ENCODE data around the gene PRKCI.
"Not testable (repeated sequence)": the region's sequence is repeated elsewhere in the genome, so short reads cannot be mapped to it uniquely, and the experiment has no call there.

The PRKCI gene

GRCh38 chr3:170221924-170222646, at the start of gene PRKCI:
TSS of gene PRKCI (plus strand) at chr3:170222424. CDS start at chr3:170222670, 246 bp downstream.
- peak; percentile 92 for DNase-seq

GRCh38 chr3:170178651-170179050, 43.6 kb upstream of the PRKCI start:
- peak; percentile 71 for DNase-seq

- no peak for DNase-seq
Observed at GRCh38 chr3:170179432-170179831, 42.8 kb upstream of the PRKCI start.

GRCh38 chr3:170180079-170180907, 41.9 kb upstream of the PRKCI start:
- peak; percentile 53 for DNase-seq

- peak; percentile 94 for DNase-seq
Observed at GRCh38 chr3:170180908-170181885, 41.0 kb upstream of the PRKCI start, which contains the start of gene PHC3. TSS of gene PHC3 (minus strand) at chr3:170181733. CDS start at chr3:170181715, 18 bp downstream.

- DNase-seq: no peak
Observed at GRCh38 chr3:170189398-170190256, 32.6 kb upstream of the PRKCI start.

- DNase-seq: not testable (repeated sequence)
Observed at GRCh38 chr3:170195759-170196158, 26.5 kb upstream of the PRKCI start.

GRCh38 chr3:170196833-170197232, 25.4 kb upstream of the PRKCI start:
- no peak for DNase-seq

- DNase-seq: no peak
Observed at GRCh38 chr3:170200987-170201386, 21.2 kb upstream of the PRKCI start.

GRCh38 chr3:170201527-170201926, 20.7 kb upstream of the PRKCI start:
- no peak for DNase-seq

GRCh38 chr3:170203457-170203856, 18.8 kb upstream of the PRKCI start:
- no peak for DNase-seq

GRCh38 chr3:170204023-170204472, 18.2 kb upstream of the PRKCI start:
- DNase-seq: no peak

GRCh38 chr3:170204509-170204908, 17.7 kb upstream of the PRKCI start:
- no peak for DNase-seq

GRCh38 chr3:170205302-170205701, 16.9 kb upstream of the PRKCI start:
- DNase-seq: no peak

GRCh38 chr3:170206164-170206762, 16.0 kb upstream of the PRKCI start:
- DNase-seq: not testable (repeated sequence)

- DNase-seq: no peak
Observed at GRCh38 chr3:170207717-170208116, 14.5 kb upstream of the PRKCI start.

GRCh38 chr3:170211668-170212067, 10.6 kb upstream of the PRKCI start:
- DNase-seq: no peak

GRCh38 chr3:170219850-170220249, 2.4 kb upstream of the PRKCI start:
- DNase-seq: no peak

- DNase-seq: no peak
Observed at GRCh38 chr3:170220871-170221270, 1.4 kb upstream of the PRKCI start.

- DNase-seq: peak; percentile 53
Observed at GRCh38 chr3:170222647-170223541, 670 bp downstream of the PRKCI start.
